Measurements from ENCODE around the gene FBXW10B.
"Not testable (repeated sequence)": the region's sequence is repeated elsewhere in the genome, so short reads cannot be mapped to it uniquely, and the experiment has no call there.

GRCh38 chr17:15642014-15642413, 22.5 kb upstream of the FBXW10B start:
- not testable (repeated sequence) for TF ChIP-seq EZH2 (IDR thresholded peaks at IDR 0.05; ENCODE audit: insufficient read depth, poor library complexity, severe bottlenecking); EZH2phosphoT487 (IDR thresholded peaks at IDR 0.05; ENCODE audit: insufficient read depth, low read depth)
